IMR-90 (cell line): ENCODE measurements around the gene AGBL1. TPM values are rescaled to one million over a fixed set of nuclear protein-coding genes. Genes with fewer than 3 reads are reported as not detected.

Experiments
- ATAC-seq: fragments of 200-7000 bp; cut with Tn5 transposase; 2 replicates; pipeline ENCODE4 v1.9.1; 2020; ENCODE audit warnings: low read depth, mild to moderate bottlenecking, moderate library complexity
- BruUV-seq: library from RNA; stranded (reverse); fragments of 400-500 nt; replicated peaks from 2 replicates; lab custom pipeline; 2021; lab: Mats Ljungman, UMichigan
- CTCF ChIA-PET: fragments of 300-600 bp; formaldehyde crosslinking; extraction: SDS; loops from one replicate; lab custom pipeline; 2021; ENCODE audit warnings: antibody characterized with exemption; lab: Yijun Ruan, JAX
- POLR2A ChIA-PET: fragments of 300-600 bp; sonication (Branson Sonifier 250); formaldehyde crosslinking; loops from one replicate; lab custom pipeline; 2022; ENCODE audit warnings: antibody characterized with exemption; ENCODE audit not compliant: unreplicated experiment; lab: Charles Lee
- DNase-seq: peaks from one replicate; pipeline ENCODE4 v3.0.0; 2013
- H2AFZ ChIP-seq: replicated peaks from 2 replicates; pipeline ENCODE3; 2013; ENCODE audit warnings: low read length, mild to moderate bottlenecking; ENCODE audit not compliant: poor library complexity
- H2AK5ac ChIP-seq: 2 replicates; pipeline ENCODE4 v1.6.1; 2013; ENCODE audit warnings: low read depth, low read length, inconsistent platforms
- H2AK9ac ChIP-seq: replicated peaks from 2 replicates; pipeline ENCODE3; 2013; ENCODE audit warnings: mild to moderate bottlenecking, low read depth, low read length, moderate library complexity; ENCODE audit not compliant: poor library complexity
- H2BK120ac ChIP-seq: 2 replicates; pipeline ENCODE4 v1.6.1; 2013; ENCODE audit warnings: low read depth, low read length, inconsistent platforms
- H2BK15ac ChIP-seq: 3 replicates; pipeline ENCODE4 v1.6.1; 2013; ENCODE audit warnings: low read depth, low read length, inconsistent platforms
- H2BK20ac ChIP-seq: 2 replicates; pipeline ENCODE4 v1.6.1; 2013; ENCODE audit warnings: low read depth, mild to moderate bottlenecking, inconsistent platforms, low read length, moderate library complexity
- H2BK5ac ChIP-seq: 2 replicates; pipeline ENCODE4 v1.6.1; 2013; ENCODE audit warnings: mild to moderate bottlenecking, low read depth, low read length, inconsistent platforms; ENCODE audit not compliant: poor library complexity, severe bottlenecking
- H3K14ac ChIP-seq: replicated peaks from 2 replicates; pipeline ENCODE4 v1.6.1; 2013; ENCODE audit warnings: low read depth, low read length, inconsistent platforms
- H3K18ac ChIP-seq: 2 replicates; pipeline ENCODE4 v1.6.1; 2013; ENCODE audit warnings: low read depth, low read length, control low read depth
- H3K23ac ChIP-seq: 2 replicates; pipeline ENCODE4 v1.6.1; 2013; ENCODE audit warnings: low read depth, low read length, inconsistent platforms
- H3K27ac ChIP-seq: 2 replicates; pipeline ENCODE4 v1.5.1; 2013; ENCODE audit warnings: mild to moderate bottlenecking, control low read depth, low read length; ENCODE audit not compliant: insufficient read depth
- H3K27me3 ChIP-seq: 2 replicates; pipeline ENCODE4 v1.6.1; 2013; ENCODE audit warnings: low read length; ENCODE audit not compliant: control insufficient read depth, insufficient read depth
- H3K36me3 ChIP-seq: 2 replicates; pipeline ENCODE4 v1.6.1; 2013; ENCODE audit warnings: low read length, mixed read lengths; ENCODE audit not compliant: control insufficient read depth, insufficient read depth
- H3K4ac ChIP-seq: 2 replicates; pipeline ENCODE4 v1.6.1; 2013; ENCODE audit warnings: low read depth, low read length, inconsistent platforms
- H3K4me1 ChIP-seq: 2 replicates; pipeline ENCODE4 v1.6.1; 2013; ENCODE audit warnings: low read length, mixed read lengths; ENCODE audit not compliant: control insufficient read depth, insufficient read depth
- H3K4me2 ChIP-seq: 2 replicates; pipeline ENCODE4 v1.6.1; 2013; ENCODE audit warnings: low read depth, mild to moderate bottlenecking, control low read depth, low read length, moderate library complexity
- H3K4me3 ChIP-seq: 2 replicates; pipeline ENCODE4 v1.5.1; 2013; ENCODE audit warnings: low read depth, mild to moderate bottlenecking, control low read depth, low read length, moderate library complexity; ENCODE audit not compliant: insufficient read depth
- H3K56ac ChIP-seq: 2 replicates; pipeline ENCODE4 v1.6.1; 2013; ENCODE audit warnings: low read length, inconsistent platforms; ENCODE audit not compliant: insufficient read depth; ENCODE audit errors: extremely low read depth
- H3K79me1 ChIP-seq, 2 experiments: 2 replicates each; pipeline ENCODE4 v1.6.1; 2013; ENCODE audit warnings: low read length in 2 of 2, inconsistent platforms in 1 of 2, low read depth in 1 of 2
- H3K9ac ChIP-seq: 2 replicates; pipeline ENCODE4 v1.6.1; 2013; ENCODE audit warnings: low read depth, low read length, control low read depth
- H3K9me1 ChIP-seq: 2 replicates; pipeline ENCODE4 v1.6.1; 2013; ENCODE audit warnings: low read length, inconsistent platforms; ENCODE audit not compliant: insufficient read depth
- H3K9me3 ChIP-seq: 2 replicates; pipeline ENCODE4 v1.6.1; 2013; ENCODE audit warnings: low read length; ENCODE audit not compliant: control insufficient read depth, insufficient read depth
- H4K20me1 ChIP-seq: 2 replicates; pipeline ENCODE4 v1.6.1; 2013; ENCODE audit warnings: low read length, inconsistent platforms; ENCODE audit not compliant: insufficient read depth
- H4K5ac ChIP-seq: 2 replicates; pipeline ENCODE4 v1.6.1; 2013; ENCODE audit warnings: mild to moderate bottlenecking, low read depth, low read length, control low read depth
- H4K8ac ChIP-seq, 2 experiments: 2 replicates each; pipeline ENCODE4 v1.6.1; 2013; ENCODE audit warnings: low read depth in 2 of 2, low read length in 2 of 2, control low read depth in 1 of 2, inconsistent platforms in 1 of 2
- H4K91ac ChIP-seq: 2 replicates; pipeline ENCODE4 v1.6.1; 2013; ENCODE audit warnings: low read depth, low read length, inconsistent platforms; ENCODE audit not compliant: insufficient read depth
- CEBPB ChIP-seq: IDR thresholded peaks from 2 replicates; pipeline ENCODE4 v1.6.1; 2012; ENCODE audit warnings: low read depth, low read length, improper control_type of control experiment
- FOS ChIP-seq: fragments of 150-350 bp; IDR thresholded peaks from 2 replicates; pipeline ENCODE4 v1.6.1; 2016; ENCODE audit warnings: low read depth, low read length
- MAFK ChIP-seq: IDR thresholded peaks from 2 replicates; pipeline ENCODE4 v1.6.1; 2012; ENCODE audit warnings: low read depth, low read length, improper control_type of control experiment
- MXI1 ChIP-seq: IDR thresholded peaks from 2 replicates; pipeline ENCODE4 v1.6.1; 2012; ENCODE audit warnings: low read depth, mild to moderate bottlenecking, low read length, moderate library complexity, borderline replicate concordance
- POLR2A ChIP-seq: IDR thresholded peaks from 2 replicates; pipeline ENCODE4 v1.6.1; 2012; ENCODE audit warnings: mild to moderate bottlenecking, low read depth, low read length
- RAD21 ChIP-seq: IDR thresholded peaks from 2 replicates; pipeline ENCODE4 v1.6.1; 2012; ENCODE audit warnings: low read length, improper control_type of control experiment
- USF2 ChIP-seq: fragments of 150-350 bp; IDR thresholded peaks from 2 replicates; pipeline ENCODE4 v1.6.1; 2017; ENCODE audit warnings: mild to moderate bottlenecking, antibody characterized with exemption, low read length, low read depth
- WGBS, 2 experiments: methylation state at CpG; one replicate each; pipeline versions ENCODE4 v1.1.5 to v1.1.7; 2013; ENCODE audit warnings: missing lambda C conversion rate in 2 of 2; ENCODE audit not compliant: insufficient read length in 1 of 2; ENCODE audit errors: extremely low coverage in 2 of 2; 5-methylcytosine and 5-hydroxymethylcytosine counted together
- dilution Hi-C: fragments of 300-500 bp; cut with HindIII; formaldehyde crosslinking; loops from one replicate; pipeline ENCODE4 v1.14.3; 2018; ENCODE audit warnings: low sequenced_read_pairs; ENCODE audit not compliant: unreplicated experiment
- in situ Hi-C: fragments of 300-500 bp; cut with MboI; formaldehyde crosslinking; loops from 3 replicates; pipeline ENCODE4 v1.14.3; 2019; ENCODE audit warnings: low sequenced_read_pairs, inconsistent platforms, mixed read lengths
- intact Hi-C: fragments of 100-400 bp; cut with micrococcal nuclease; formaldehyde crosslinking; loops from 2 replicates; pipeline ENCODE4 v1.10.0; 2022
- polyA plus RNA-seq, 3 experiments: library from polyadenylated mRNA; depleted of rRNA; stranded (reverse); fragments of >200 nt; gene quantifications; 2 replicates each; pipeline ENCODE4 v1.2.3, GENCODE V29; 2012; ENCODE audit warnings: low replicate concordance in 1 of 3
- total RNA-seq: library from RNA; depleted of rRNA; stranded (reverse); fragments of >200 nt; gene quantifications from 2 replicates; pipeline ENCODE4 v1.2.3, GENCODE V29; 2012

The AGBL1 gene
- total and polyA plus RNA-seq, 2 of the 4 experiments (the other 2 are of a cell fraction) = not detected

DNA sequence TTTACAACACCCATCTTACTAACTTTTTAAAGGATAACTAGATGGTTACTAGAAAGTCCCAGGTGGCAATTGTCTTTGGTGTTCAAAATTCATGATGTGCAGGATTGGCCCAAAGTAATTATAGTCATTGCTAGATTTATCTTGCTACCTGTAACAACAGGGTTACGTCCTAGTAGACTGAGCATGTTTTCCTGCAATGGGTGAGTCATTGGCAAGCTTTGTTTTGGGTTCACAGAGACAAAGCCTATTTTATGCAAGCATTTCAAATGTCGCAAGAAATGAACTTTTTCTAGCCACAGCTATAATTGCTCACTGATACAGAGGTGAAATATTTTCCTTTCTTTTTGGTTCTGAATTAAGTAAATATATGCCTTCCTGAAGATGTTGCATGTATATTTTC, 267.6 kb downstream of the AGBL1 start:
- no peak overlapping the region for H2AK5ac ChIP-seq
- H4K5ac ChIP-seq = no peak overlapping the region
- no peak overlapping the region for H3K56ac ChIP-seq
- no peak for DNase-seq
- H4K20me1 ChIP-seq = no peaks in the 10 kb centered on the region
- no TSS peak for BruUV-seq
- no peak overlapping the region for H3K4me2 ChIP-seq
- no peak overlapping the region for H2AK9ac ChIP-seq
- no peak overlapping the region for H3K23ac ChIP-seq
- no peak overlapping the region for H3K14ac ChIP-seq
- intact Hi-C loops = no loop called here
- H3K79me1 ChIP-seq = no peaks in the 10 kb centered on the region
- H4K91ac ChIP-seq = no peak overlapping the region
- no peak for ATAC-seq
- H2AFZ ChIP-seq = no peak overlapping the region
- H3K9me1 ChIP-seq = no peaks in the 10 kb centered on the region
- no peak overlapping the region for H3K4me3 ChIP-seq
- H3K36me3 ChIP-seq = no peaks in the 10 kb centered on the region
- 0% methylated on average over 1 of the region's 2 CpGs; no CpG with 5 or more reads in 1 of the 2 experiments for WGBS, 2 experiments
- H2BK5ac ChIP-seq = no peak overlapping the region
- no peaks in the 10 kb centered on the region for H3K27me3 ChIP-seq
- TF ChIP-seq CEBPB (no peak), MXI1 (no peak), RAD21 (no peak), FOS (no peak), MAFK (no peak), USF2 (no peak), POLR2A (no peak)
- H3K4ac ChIP-seq = no peak overlapping the region
- H3K9me3 ChIP-seq = peaks cover 9% of the 10 kb centered on the region
- POLR2A ChIA-PET = no interaction called here
- CTCF ChIA-PET = interaction anchor here (0.7 kb wide), 1 partner anchor 20 kb away, joined by 3 read pairs; no protein-coding TSS in a partner anchor
- H3K27ac ChIP-seq = no peak overlapping the region
- no peak overlapping the region for H4K8ac ChIP-seq
- no peaks in the 10 kb centered on the region for H3K4me1 ChIP-seq
- H2BK120ac ChIP-seq = no peak overlapping the region
- no peak overlapping the region for H2BK15ac ChIP-seq
- in situ Hi-C loops = no loop called here
- no peak overlapping the region for H3K18ac ChIP-seq
- no peak overlapping the region for H3K9ac ChIP-seq
- no peak overlapping the region for H2BK20ac ChIP-seq
- dilution Hi-C loops = no loop called here
